Activated T-cell treated with anti-CD3 and anti-CD28 coated beads for 48 hours (primary cell): ENCODE measurements around the gene ZC3H15.

ENCODE experiments used
- DNase-seq: peaks from one replicate; pipeline ENCODE4 v3.0.0-alpha.2; 2020; ENCODE audit warnings: low read depth

The ZC3H15 gene

DNA sequence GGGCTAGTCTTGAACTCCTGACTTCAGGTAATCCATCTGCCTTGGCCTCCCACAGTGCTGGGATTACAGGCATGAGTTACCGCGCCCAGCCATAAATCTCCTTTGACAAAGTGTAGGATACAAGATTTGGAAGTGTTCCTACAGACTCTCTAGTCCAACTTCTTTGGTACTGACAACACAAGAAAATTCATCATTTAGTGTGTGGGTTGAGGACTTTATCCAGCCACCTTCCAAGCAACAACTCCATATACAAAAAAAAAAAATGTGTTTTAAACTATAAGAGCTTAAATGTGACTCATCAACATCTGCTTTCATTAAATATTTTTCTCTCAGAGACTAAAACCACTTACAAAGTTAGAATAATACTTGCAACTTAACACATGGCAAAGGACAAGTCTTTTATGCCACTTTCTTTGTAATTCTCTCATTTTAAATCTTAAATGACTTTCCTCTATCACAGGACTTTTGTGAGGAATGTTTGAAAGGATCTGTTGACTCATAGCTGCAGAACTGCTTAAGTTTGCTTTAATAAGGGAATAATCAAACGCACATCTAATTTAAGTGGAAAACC lies 57.6 kb downstream of the ZC3H15 start:
- no peak for DNase-seq

DNA sequence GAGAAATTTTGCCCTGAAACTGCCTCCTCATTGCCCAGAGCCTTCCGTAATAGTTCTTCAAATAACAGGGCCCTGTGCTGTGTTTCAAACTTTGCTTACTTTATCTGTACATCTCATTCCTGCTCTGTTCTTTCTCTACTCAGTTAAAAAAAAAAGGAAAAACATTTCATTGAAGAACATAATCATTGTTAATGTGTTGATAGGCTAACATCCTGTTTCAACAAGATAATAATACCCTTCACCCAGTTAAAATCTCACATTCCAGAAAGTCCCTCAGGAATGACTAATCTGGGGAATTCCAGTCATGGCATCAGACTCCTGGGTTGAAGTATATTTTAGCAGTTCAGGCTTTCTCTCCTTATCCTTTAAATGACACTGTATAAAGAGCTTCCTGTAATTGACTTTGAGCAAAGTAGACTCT lies 58.2 kb downstream of the ZC3H15 start:
- DNase-seq = no peak

DNA sequence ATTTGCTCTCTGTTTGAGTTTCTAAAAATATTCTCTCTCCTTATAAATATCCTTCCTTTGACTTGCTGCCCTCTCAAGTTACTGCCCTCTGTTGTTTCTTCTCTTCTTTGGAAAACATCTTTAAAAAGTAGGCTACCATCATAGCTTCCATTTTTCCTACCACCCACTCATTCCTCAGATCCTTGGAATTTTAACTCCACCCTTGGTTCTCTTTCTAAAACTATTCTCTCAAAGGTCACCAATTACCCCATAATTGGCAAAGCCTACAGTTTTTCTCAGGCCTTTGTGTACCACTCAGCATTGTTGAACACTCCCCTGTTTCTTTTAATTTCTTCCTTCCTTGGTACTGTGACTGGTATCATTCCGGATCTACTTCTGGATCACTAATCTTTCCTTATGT lies 60.8 kb downstream of the ZC3H15 start:
- DNase-seq = no peak

DNA sequence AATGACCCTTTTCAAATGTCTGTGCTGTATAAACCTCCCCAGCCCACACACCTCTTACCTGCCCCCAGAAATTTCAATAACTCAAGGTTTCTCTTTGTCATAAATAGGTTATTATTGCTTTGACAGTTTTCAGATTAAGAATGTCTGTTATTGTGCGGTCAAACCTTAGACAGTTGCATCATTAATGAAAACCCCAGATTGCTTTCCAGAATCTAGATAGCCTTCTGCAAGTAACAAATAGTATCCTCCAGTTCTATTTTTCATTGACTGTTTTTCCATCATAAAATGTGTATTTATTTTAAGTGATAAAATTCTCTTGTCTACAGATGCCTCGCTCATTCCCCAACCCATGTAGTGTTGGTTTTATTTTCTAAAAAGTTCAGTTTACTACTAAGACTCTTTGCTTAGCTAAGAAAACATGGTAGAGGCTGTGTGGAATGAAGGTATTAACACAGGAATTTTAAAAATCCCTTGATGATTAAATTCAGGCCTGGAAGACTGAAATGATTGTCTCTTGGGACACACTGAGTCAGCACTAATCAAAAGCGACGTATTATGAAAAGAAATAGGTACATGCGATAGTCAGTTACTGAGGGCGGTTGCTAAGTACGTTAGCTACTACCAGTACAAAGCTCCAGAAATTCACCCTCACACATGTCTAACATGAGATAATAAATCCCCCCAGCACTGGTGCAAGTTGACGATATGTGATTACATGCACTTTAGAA lies 65.4 kb downstream of the ZC3H15 start:
- DNase-seq = no peak

DNA sequence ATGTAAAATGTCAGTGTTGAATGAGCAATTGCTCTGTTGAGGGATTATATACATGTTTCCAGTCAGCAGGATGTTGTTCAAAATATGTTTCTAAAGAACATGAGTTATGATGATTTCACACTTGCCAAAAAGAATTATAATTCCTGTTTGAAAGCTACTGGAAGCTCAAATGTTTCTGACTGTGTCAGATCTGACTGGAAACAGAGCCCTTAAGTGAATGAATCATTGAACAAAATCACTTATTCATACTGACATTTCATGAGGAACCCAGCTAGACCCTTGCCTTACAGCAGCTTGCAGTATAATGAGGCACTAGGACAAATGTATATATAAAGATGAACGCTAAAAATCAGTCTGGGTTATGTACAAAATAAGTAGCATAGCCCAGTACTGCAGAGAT lies 68.4 kb downstream of the ZC3H15 start:
- DNase-seq = no peak

DNA sequence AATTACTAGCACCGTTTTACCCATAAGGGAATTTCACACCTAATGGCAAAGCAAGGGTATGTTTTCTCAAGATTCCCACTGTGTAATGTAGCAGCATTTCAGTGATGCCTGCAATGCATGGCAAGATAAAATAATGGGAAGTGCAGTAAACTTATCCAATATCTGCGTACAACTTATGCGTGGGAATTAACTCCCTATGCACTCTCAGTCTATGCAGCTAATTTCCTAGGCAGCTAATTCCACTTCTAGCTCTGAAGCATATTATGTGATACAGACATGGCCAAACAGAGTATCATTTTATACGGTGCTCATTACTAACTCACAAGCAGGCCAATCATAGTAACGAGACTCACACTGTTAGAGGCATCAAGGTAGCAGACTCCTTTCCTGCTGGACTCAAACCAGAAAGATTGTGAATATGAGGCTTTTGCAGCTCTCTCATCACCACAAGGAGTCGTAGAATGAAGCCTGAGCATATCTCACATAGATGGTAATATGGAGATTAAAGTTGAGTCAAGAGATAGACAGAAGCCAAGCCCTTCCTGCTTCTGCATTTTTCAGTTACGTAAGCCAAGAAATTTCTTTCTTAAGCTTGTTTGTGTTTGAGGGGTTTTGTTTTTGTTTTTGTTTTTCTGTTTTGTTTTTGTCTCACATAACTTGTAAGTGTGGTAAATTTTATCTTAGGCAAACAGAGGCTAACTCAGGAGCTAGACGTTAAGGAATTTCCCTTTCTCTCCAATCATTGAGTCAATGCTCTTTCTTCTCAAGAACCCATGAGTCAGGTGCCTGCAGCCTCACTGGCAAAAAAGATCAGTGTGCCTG lies 69.0 kb downstream of the ZC3H15 start:
- no peak for DNase-seq

DNA sequence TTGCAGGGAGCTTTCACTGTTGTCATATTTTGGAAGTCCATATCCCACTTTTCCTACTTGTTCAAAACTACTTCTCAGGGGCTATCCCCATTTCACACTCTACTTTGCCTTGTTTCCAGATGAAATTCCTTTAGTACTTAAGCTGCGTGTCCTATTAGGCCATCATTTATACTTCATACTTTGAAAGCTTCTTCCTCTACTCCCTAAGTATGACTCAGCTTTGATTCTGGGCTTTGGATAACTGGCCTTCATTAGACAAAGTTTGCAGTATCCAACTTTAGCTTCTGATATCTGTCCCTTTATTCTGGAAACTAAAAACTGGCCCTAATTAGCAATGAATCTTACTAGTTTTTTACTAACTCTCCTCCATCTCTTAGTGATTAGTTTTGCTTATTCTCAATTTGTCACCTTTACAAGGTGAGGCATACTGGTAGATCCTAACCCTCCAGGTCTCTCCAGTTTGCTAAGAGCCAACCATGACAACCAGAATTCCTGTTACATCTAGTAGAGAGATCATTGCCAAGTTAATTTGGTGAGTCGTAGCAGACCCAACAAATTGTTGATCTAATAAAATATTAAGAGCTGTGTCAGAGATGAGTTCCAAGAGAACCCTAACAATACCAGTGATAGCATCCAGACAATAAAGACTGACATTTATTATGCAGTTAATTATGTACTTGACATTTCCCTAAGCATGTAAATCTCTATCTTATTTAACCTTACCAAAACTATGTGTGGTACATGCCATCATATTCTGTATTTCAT lies 72.6 kb downstream of the ZC3H15 start:
- DNase-seq = no peak
